Measurements from ENCODE around the gene KCNJ16. TPM values are rescaled to one million over a fixed set of nuclear protein-coding genes. Genes with fewer than 3 reads are reported as not detected.

Gene KCNJ16
- total and polyA plus RNA-seq, 2 experiments from 2014 or later: not detected

DNA sequence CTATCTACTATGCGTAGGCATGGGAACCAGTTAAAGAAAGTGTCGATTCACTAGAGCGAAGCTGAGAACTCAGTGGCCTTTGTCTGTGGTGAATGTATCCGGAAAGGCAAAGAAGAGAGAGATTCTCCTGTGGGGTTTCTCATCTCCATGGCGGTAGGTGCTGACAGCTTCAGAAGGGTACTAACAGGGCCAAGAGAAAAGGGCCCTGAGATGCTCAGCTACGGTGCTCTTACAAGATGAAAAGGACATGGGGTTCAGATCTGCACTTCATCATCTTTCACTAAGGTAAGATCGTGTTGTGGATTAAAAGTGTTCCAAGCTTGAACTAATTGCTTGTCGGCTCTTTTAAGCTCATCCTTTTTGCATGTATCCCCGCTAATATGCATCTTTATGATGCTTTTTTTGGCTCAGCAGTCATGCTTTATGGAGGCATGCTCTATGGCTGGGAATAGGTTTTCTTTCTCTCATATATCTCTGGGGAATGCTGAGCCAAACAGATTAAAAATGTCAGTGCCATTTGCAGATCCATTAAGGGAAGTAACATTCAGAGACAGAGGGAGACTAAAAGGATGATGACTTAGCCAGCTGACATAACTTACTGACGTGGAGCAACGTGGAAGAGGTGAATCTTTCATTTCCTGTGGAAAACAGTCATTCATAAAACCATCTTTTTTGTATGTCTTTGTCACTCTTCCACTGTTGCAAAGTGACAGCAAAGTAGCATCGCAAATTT, 29.9 kb downstream of the KCNJ16 start:
- WGBS, 2 experiments (ENCODE audit: low coverage in 1 of 2, low lambda C conversion rate in 2 of 2, missing lambda C conversion rate in 2 of 2): 68 to 70% methylated on average over 12 of the region's 12 CpGs
- no peaks in the 10 kb centered on the region for H3K9me2 ChIP-seq (ENCODE audit: insufficient read depth)
- no peaks in the 10 kb centered on the region for H3K36me3 ChIP-seq (ENCODE audit: low read depth)

DNA sequence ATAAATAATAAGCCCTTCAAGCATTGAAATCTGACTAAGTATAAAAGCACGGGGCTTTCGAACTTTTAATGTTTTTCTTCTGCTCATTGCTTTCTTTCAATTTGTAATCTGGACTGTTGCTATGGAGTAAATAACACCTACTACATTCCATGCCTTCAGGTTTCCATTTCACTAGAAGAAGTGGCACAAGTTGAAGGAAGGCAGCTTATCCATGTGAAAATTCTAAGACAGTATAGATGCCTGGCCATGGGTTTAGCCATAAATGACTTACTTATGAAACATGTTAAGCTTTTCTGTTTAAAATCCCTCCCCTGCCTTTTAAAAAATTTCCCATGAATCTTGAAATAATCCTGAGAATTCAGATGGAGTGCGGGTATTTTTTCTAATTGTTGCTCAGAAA, 30.6 kb downstream of the KCNJ16 start:
- no peak overlapping the region for H3K27ac ChIP-seq
- H3K9me3 ChIP-seq (ENCODE audit: low read depth): no peaks in the 10 kb centered on the region
- WGBS, 2 experiments (ENCODE audit: low coverage in 1 of 2, low lambda C conversion rate in 2 of 2, missing lambda C conversion rate in 2 of 2): 94% methylated on average over 3 of the region's 3 CpGs
- H3K4me1 ChIP-seq (ENCODE audit: insufficient read depth): 0 out of 2 replicates have a peak, but pooled peaks cover 5% of the 10 kb centered on the region
- H3K79me2 ChIP-seq (ENCODE audit: insufficient read depth): no peaks in the 10 kb centered on the region
- no peak overlapping the region for H3K4me2 ChIP-seq (ENCODE audit: unreplicated experiment)
- no peak for DNase-seq
- no peaks in the 10 kb centered on the region for H3K27me3 ChIP-seq (replicated peaks; ENCODE audit: insufficient read depth)
- no peaks in the 10 kb centered on the region for H3K36me3 ChIP-seq (ENCODE audit: low read depth)
- TF ChIP-seq EZH2 (IDR thresholded peaks at IDR 0.05; ENCODE audit: insufficient read depth, poor library complexity, severe bottlenecking) (no peak), EZH2phosphoT487 (IDR thresholded peaks at IDR 0.05; ENCODE audit: insufficient read depth, low read depth) (no peak)
- H3K9ac ChIP-seq: no peak overlapping the region
- no peak overlapping the region for H3K4me3 ChIP-seq
- H4K20me1 ChIP-seq (ENCODE audit: insufficient read depth): no peaks in the 10 kb centered on the region
- H3F3A ChIP-seq (ENCODE audit: insufficient read depth): no peaks in the 10 kb centered on the region
- H3K9me2 ChIP-seq (ENCODE audit: insufficient read depth): no peaks in the 10 kb centered on the region
- in situ Hi-C loops (cut with MboI): no loop called here
- H2AFZ ChIP-seq: no peak overlapping the region

More for the DNA sequence above, 29.9 kb downstream of the KCNJ16 start:
- Histone ChIP-seq H3K4me1 (ENCODE audit: insufficient read depth) (0 out of 2 replicates have a peak, but pooled peaks cover 5% of the 10 kb centered on the region), H2AFZ (no peak overlapping the region), H3K9ac (no peak overlapping the region), H3F3A (ENCODE audit: insufficient read depth) (no peaks in the 10 kb centered on the region), H3K4me2 (ENCODE audit: unreplicated experiment) (no peak overlapping the region), H3K9me3 (ENCODE audit: low read depth) (no peaks in the 10 kb centered on the region), H3K79me2 (ENCODE audit: insufficient read depth) (no peaks in the 10 kb centered on the region), H3K4me3 (no peak overlapping the region), H3K27me3 (replicated peaks; ENCODE audit: insufficient read depth) (no peaks in the 10 kb centered on the region), H4K20me1 (ENCODE audit: insufficient read depth) (no peaks in the 10 kb centered on the region), H3K27ac (no peak overlapping the region)
- in situ Hi-C loops (cut with MboI): no loop called here
- no peak for DNase-seq
- TF ChIP-seq EZH2phosphoT487 (IDR thresholded peaks at IDR 0.05; ENCODE audit: insufficient read depth, low read depth) (no peak), EZH2 (IDR thresholded peaks at IDR 0.05; ENCODE audit: insufficient read depth, poor library complexity, severe bottlenecking) (no peak)

DNA sequence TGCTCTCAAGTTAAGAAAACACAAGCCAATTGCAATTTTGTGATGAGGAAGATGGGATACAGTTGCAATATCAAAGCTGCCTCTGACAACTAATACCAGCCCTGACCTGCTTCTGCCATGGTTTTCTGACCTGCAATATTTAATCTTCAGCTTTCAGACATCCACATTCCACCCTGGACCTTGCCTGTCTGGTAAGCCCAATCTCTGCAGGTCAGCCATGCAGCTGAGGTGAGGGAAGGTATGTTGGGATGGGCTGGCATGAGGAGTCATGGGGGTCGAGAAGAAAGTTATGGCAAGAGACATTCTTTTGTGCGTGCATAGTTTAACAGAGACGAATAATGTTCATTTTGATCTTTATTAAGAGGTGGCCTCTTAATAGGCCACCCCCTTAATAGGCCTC, 31.5 kb downstream of the KCNJ16 start:
- 81 to 85% methylated on average over 3 of the region's 3 CpGs for WGBS, 2 experiments (ENCODE audit: low coverage in 1 of 2, low lambda C conversion rate in 2 of 2, missing lambda C conversion rate in 2 of 2)
- H3K27ac ChIP-seq: no peak overlapping the region
- no peak for TF ChIP-seq EZH2 (IDR thresholded peaks at IDR 0.05; ENCODE audit: insufficient read depth, poor library complexity, severe bottlenecking)
- no peak for TF ChIP-seq EZH2phosphoT487 (IDR thresholded peaks at IDR 0.05; ENCODE audit: insufficient read depth, low read depth)
- H3K9ac ChIP-seq: no peak overlapping the region
- in situ Hi-C loops (cut with MboI): no loop called here
- H3F3A ChIP-seq (ENCODE audit: insufficient read depth): no peaks in the 10 kb centered on the region
- H3K9me2 ChIP-seq (ENCODE audit: insufficient read depth): no peaks in the 10 kb centered on the region
- H3K27me3 ChIP-seq (replicated peaks; ENCODE audit: insufficient read depth): no peaks in the 10 kb centered on the region
- 0 out of 2 replicates have a peak, but pooled peaks cover 5% of the 10 kb centered on the region for H3K4me1 ChIP-seq (ENCODE audit: insufficient read depth)
- no peaks in the 10 kb centered on the region for H3K9me3 ChIP-seq (ENCODE audit: low read depth)
- DNase-seq: no peak
- H4K20me1 ChIP-seq (ENCODE audit: insufficient read depth): no peaks in the 10 kb centered on the region
- H3K36me3 ChIP-seq (ENCODE audit: low read depth): no peaks in the 10 kb centered on the region
- H3K79me2 ChIP-seq (ENCODE audit: insufficient read depth): no peaks in the 10 kb centered on the region
- no peak overlapping the region for H3K4me3 ChIP-seq
- H2AFZ ChIP-seq: no peak overlapping the region
- H3K4me2 ChIP-seq (ENCODE audit: unreplicated experiment): no peak overlapping the region

DNA sequence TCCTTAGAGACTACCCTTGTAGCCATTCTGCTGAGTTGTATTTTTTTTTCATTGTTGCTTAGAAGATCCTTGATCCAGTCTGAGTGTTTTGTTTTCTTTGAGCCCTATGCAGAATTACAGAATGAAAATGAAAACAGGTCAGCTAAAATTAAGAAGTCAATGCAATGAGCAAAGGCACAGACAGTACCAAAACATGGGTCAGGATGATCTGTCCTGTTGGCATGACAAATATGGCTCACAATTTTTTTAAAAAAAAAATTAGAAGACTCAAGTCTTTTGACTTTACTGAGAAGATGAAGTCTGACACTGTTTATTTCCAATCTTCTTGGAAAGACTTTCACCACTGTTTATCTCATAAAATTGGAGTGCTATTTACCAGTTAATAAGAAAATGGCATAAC, 32.4 kb downstream of the KCNJ16 start:
- Histone ChIP-seq H3K4me1 (ENCODE audit: insufficient read depth) (0 out of 2 replicates have a peak, but pooled peaks cover 5% of the 10 kb centered on the region), H3F3A (ENCODE audit: insufficient read depth) (no peaks in the 10 kb centered on the region), H4K20me1 (ENCODE audit: insufficient read depth) (no peaks in the 10 kb centered on the region), H3K9ac (no peak overlapping the region), H3K4me2 (ENCODE audit: unreplicated experiment) (no peak overlapping the region), H2AFZ (no peak overlapping the region), H3K9me2 (ENCODE audit: insufficient read depth) (no peaks in the 10 kb centered on the region), H3K27me3 (replicated peaks; ENCODE audit: insufficient read depth) (no peaks in the 10 kb centered on the region), H3K27ac (no peak overlapping the region), H3K79me2 (ENCODE audit: insufficient read depth) (no peaks in the 10 kb centered on the region), H3K9me3 (ENCODE audit: low read depth) (no peaks in the 10 kb centered on the region), H3K36me3 (ENCODE audit: low read depth) (no peaks in the 10 kb centered on the region), H3K4me3 (no peak overlapping the region)
- TF ChIP-seq EZH2phosphoT487 (IDR thresholded peaks at IDR 0.05; ENCODE audit: insufficient read depth, low read depth): no peak
- peak; percentile 8 for DNase-seq
- in situ Hi-C loops (cut with MboI): no loop called here
